MCF 10A (cell line): ENCODE results near the gene CALML3. TPM values are rescaled to one million over a fixed set of nuclear protein-coding genes. Genes with fewer than 3 reads are reported as not detected.

Experiments used
- BruUV-seq: library from RNA; stranded (reverse); fragments of 400-500 nt; replicated peaks from 2 replicates; lab custom pipeline; 2021; lab: Mats Ljungman, UMichigan
- CTCF ChIA-PET: fragments of 300-600 bp; sonication (Branson Sonifier 250); formaldehyde crosslinking; extraction: SDS; loops from one replicate; lab custom pipeline; 2021; ENCODE audit warnings: antibody characterized with exemption, inconsistent platforms; lab: Yijun Ruan, JAX
- POLR2A ChIA-PET: fragments of 300-600, 350-650 bp; sonication (Branson Sonifier 250); formaldehyde crosslinking; extraction: SDS; loops from one replicate; lab custom pipeline; 2020; ENCODE audit warnings: antibody characterized with exemption, inconsistent platforms; lab: Yijun Ruan, JAX
- DNase-seq: peaks from one replicate; pipeline ENCODE4 v3.0.0-alpha.2; 2018; ENCODE audit not compliant: unreplicated experiment
- H3K27ac Mint-ChIP-seq: one replicate; pipeline ENCODE4 v1.8.0; 2022; ENCODE audit warnings: mild to moderate bottlenecking, low read depth, mixed read lengths; ENCODE audit not compliant: unreplicated experiment
- H3K27me3 Mint-ChIP-seq: one replicate; pipeline ENCODE4 v1.8.0; 2022; ENCODE audit warnings: mixed read lengths; ENCODE audit not compliant: insufficient read depth, unreplicated experiment
- H3K36me3 Mint-ChIP-seq: one replicate; pipeline ENCODE4 v1.8.0; 2022; ENCODE audit warnings: mild to moderate bottlenecking, moderate library complexity, mixed read lengths; ENCODE audit not compliant: insufficient read depth, unreplicated experiment
- H3K4me1 Mint-ChIP-seq: one replicate; pipeline ENCODE4 v1.8.0; 2022; ENCODE audit warnings: mixed read lengths; ENCODE audit not compliant: insufficient read depth, unreplicated experiment
- H3K4me3 Mint-ChIP-seq: one replicate; pipeline ENCODE4 v1.8.0; 2022; ENCODE audit warnings: mild to moderate bottlenecking, moderate library complexity, mixed read lengths; ENCODE audit not compliant: unreplicated experiment
- H3K9me3 Mint-ChIP-seq: one replicate; pipeline ENCODE4 v1.8.0; 2022; ENCODE audit warnings: mixed read lengths; ENCODE audit not compliant: unreplicated experiment
- CTCF ChIP-seq: fragments of 200-600 bp; IDR thresholded peaks from one replicate; pipeline ENCODE4 v1.8.0; 2022; ENCODE audit warnings: antibody characterized with exemption, mild to moderate bottlenecking; ENCODE audit not compliant: unreplicated experiment
- intact Hi-C: fragments of 100-400 bp; cut with micrococcal nuclease; formaldehyde crosslinking; loops from 2 replicates; pipeline ENCODE4 v1.14.1; 2022
- total RNA-seq: library from RNA; stranded (reverse); gene quantifications from 2 replicates; pipeline ENCODE4 v1.2.3, GENCODE V29; 2022

CALML3 gene
- total RNA-seq, 1 experiment from 2014 or later: 0.75 TPM

GRCh38 chr10:5504146-5505072, 20.4 kb upstream of the CALML3 start:
- POLR2A ChIA-PET: no interaction called here
- Mint-ChIP-seq H3K9me3 (no peaks in the 10 kb centered on the region), H3K27ac (no peak overlapping the region), H3K4me1 (peaks cover 8% of the 10 kb centered on the region), H3K27me3 (no peaks in the 10 kb centered on the region), H3K4me3 (no peak overlapping the region), H3K36me3 (no peaks in the 10 kb centered on the region)
- no TSS peak for BruUV-seq
- intact Hi-C loops: no loop called here
- no peak for DNase-seq
- CTCF ChIA-PET: no interaction called here
- no peak for TF ChIP-seq CTCF

GRCh38 chr10:5506246-5506645, 18.5 kb upstream of the CALML3 start:
- POLR2A ChIA-PET: interaction anchor here (0.8 kb wide), 1 partner anchor 17 kb away, joined by 3 read pairs; no protein-coding TSS in a partner anchor
- no peak for TF ChIP-seq CTCF
- no TSS peak for BruUV-seq
- Mint-ChIP-seq H3K4me3 (no peak overlapping the region), H3K36me3 (no peaks in the 10 kb centered on the region), H3K27me3 (no peaks in the 10 kb centered on the region), H3K27ac (no peak overlapping the region), H3K9me3 (no peaks in the 10 kb centered on the region), H3K4me1 (peaks cover 8% of the 10 kb centered on the region)
- CTCF ChIA-PET: no interaction called here
- intact Hi-C loops: no loop called here
- no peak for DNase-seq

- DNase-seq: no peak
- H3K36me3 Mint-ChIP-seq: no peaks in the 10 kb centered on the region
- intact Hi-C loops: no loop called here
- no peak for TF ChIP-seq CTCF
- H3K9me3 Mint-ChIP-seq: no peaks in the 10 kb centered on the region
- peaks cover 8% of the 10 kb centered on the region for H3K4me1 Mint-ChIP-seq
- no peak overlapping the region for H3K4me3 Mint-ChIP-seq
- H3K27ac Mint-ChIP-seq: no peak overlapping the region
- ChIA-PET POLR2A (no interaction called here), CTCF (interaction anchor here (1.3 kb wide), 1 partner anchor 17 kb away, joined by 3 read pairs; no protein-coding TSS in a partner anchor)
- no TSS peak for BruUV-seq
- no peaks in the 10 kb centered on the region for H3K27me3 Mint-ChIP-seq
These were observed 17.8 kb upstream of the CALML3 start for GRCh38 chr10:5506751-5507648.
